HG02588 (cell line): ENCODE measurements around the gene HOXB1.
A peak's percentile ranks its signal among the peaks of the same experiment; 100 is the strongest.
"Not testable (repeated sequence)": the region's sequence is repeated elsewhere in the genome, so short reads cannot be mapped to it uniquely, and the experiment has no call there.

ENCODE experiments used
- ATAC-seq: cut with Tn5 transposase; IDR thresholded peaks from one replicate; pipeline ENCODE4 v1.9.1; 2021; ENCODE audit warnings: mild to moderate bottlenecking, moderate library complexity; ENCODE audit not compliant: unreplicated experiment

HOXB1 gene

DNA sequence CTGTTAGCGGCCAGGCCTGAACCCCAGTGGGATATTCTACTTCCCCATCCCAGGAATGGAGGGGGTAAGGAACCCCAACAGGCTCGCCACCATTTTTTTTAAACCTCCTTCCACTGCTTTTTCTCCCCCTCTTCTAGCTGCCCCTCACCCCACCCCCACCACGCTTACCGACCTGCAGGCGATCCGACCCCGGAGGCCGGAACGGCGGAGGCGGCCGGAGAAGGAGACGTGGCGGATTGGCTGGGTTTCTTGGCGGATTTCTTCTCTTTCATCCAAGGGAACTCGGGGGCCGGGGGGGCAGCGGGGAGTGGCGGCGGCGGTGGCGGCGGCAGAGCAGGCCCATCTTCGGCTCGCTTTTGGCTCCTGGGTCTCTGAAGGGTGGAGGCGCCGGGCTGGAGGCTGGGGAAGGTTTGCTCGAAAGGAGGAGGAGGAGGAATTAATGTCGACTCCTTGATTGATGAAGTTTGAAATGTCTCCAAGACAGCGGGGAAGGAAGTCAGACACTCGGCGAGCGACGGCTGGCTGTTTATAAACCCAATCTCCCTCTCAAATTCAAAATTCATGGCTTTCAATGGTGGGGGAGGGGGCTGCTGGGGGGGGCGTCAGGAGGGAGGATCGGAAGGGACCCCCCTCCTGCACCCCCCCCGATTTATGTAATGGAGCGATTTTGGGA lies 13.7 kb upstream of the HOXB1 start:
- no peak for ATAC-seq

GRCh38 chr17:48543854-48544348 lies 13.1 kb upstream of the HOXB1 start:
- no peak for ATAC-seq

- peak; percentile 57 for ATAC-seq
These were observed 12.5 kb upstream of the HOXB1 start for GRCh38 chr17:48543107-48543853.

- ATAC-seq, result no peak
These were observed 11.9 kb upstream of the HOXB1 start for GRCh38 chr17:48542698-48543106.

DNA sequence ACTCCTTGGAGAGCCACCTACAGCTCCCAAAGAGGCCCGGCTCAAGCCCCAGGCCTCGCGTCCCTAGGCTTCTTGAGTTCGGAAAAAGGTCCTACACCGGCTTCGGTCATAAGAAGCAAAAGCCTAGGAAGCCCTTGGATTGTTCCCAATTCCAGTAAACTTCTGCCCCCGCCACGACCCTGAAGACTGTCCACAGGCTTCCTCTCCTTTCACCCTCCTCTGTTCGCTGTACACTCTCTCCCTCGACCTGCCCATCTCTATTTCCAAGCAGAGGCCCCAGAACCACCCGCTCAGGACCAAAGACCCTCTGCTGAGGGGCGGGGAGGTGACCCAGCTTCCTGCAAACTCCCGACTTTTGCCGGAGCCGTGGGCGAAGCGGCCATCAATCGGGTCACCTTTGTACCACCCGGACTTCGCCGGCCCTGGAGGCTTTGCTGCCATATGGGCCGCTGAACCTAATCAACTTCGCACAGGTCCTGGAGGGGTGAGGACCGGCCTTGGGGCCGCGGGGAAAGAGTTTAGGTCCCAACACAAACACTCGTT lies 11.4 kb upstream of the HOXB1 start:
- no peak for ATAC-seq

DNA sequence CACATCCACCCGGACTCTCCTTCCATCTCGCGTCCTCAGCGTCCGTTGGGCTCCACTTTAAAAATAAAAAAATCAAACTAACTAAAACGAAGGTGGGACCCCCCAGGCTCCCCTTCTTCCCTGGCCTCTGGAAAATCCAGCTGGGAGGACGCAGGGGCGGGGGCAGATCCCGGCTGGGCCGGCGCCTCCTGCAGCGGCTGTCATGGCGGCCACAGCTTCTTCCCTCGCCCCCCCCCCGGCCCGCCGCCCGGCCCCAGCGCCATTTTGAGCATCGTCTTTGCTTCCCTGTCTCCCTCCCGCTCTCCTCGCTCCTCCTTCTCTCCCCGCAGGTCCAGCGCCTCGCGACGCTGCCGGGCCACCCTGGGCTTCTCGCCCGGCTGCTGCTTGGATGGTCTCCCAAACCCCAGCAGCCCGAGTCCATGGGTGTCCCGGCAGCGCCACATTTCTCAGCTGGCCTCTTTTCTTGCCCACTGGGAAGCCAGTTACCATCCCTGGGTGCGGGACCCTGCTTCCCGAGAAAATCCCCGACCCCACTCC lies 10.8 kb upstream of the HOXB1 start:
- ATAC-seq, result no peak

DNA sequence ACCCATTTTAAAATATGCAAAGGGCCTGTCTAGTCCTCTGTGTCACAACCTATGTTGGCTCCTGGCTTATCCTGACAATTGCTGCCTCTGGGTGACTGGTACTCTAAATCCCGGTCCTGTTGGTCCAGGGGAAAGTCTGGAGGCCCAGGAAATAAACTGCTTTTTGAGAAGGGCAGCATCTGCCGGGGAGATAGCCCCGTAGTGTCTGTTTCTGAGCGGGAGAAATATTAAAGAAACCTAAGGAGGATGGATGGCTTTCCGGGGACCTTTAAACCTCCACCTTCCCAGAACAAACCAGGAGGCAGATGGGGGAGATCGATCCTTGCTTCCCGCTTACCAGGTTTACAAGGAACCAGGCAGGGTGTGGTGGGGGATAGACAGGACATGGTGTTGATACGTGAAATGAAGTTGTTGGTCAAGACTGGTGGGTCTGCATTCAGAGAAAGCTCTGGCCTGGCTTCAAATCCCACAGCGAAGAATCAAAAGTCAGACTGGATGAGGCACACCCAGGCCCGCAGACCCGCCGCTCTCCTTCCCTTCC lies 10.3 kb upstream of the HOXB1 start:
- ATAC-seq, result no peak

DNA sequence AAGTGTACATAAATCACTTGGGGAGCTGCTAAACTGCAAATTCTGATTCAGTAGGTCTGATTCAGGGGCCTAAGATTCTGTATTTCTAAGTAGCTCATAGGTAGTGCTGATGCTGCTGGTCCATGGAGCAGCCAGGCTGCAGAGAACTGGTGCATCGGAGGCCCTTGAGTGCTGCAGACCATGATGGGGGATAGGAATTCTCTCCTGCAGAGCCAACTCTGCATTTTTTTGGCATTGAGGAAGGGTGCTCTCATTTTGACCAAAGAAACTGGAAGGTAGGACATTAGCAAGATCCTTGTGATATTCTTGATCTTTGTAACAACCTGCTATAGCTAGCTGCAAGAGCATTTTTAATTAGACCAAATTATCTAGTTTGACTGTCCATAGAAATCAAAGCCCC lies 9.4 kb upstream of the HOXB1 start:
- ATAC-seq, result no peak

DNA sequence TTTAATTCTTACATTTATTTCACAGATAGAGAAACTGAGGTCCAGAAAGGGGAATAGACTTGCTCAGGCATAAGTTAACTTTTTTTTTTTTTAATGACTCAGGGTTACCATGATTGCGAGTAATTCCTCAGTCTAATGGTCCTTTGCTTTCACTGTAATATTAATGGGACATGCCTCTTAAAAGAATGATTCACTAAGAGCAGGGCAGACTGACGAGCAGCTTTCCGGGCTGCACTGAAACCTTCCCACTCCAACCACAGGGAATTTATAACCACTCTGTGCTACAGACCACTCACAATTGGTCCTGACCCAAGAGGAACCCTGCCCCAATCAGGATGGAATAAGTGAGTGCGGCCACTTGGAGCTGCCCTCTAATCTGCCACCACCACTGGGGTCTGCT lies 8.4 kb upstream of the HOXB1 start:
- no peak for ATAC-seq

GRCh38 chr17:48537316-48537715 lies 6.5 kb upstream of the HOXB1 start:
- ATAC-seq, result no peak

DNA sequence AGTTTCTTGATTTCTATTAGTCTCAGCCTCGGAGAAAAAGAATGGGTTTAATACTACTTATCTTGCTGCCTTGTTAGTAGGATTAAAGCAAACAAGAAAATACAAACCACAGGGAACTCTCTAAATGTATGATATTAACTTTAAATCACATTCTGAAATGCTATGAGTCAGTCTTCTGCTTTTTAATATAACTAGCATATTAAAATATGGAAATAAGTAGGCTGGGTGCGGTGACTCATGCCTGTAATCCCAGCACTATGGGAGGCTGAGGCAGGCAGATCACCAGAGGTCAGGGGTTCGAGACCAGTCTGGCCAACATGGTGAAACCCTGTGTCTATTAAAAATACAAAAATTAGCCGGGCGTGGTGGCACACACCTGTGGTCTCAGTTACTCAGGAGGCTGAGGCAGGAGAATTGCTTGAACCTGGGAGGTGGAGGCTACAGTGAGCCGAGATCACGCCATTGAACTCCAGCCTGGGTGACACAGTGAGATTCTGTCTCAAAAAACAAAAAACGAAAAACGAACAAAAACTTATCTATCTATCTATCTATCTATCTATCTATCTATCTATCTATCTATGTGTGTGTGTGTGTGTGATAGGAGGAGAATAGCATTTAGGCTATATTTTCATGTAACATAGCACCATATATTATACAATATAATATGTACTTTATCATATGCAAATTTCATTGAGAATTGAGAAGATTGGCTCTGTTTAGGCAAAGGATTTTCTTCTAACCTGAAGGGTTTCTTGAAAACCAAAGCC lies 5.2 kb upstream of the HOXB1 start:
- not testable (repeated sequence) for ATAC-seq

DNA sequence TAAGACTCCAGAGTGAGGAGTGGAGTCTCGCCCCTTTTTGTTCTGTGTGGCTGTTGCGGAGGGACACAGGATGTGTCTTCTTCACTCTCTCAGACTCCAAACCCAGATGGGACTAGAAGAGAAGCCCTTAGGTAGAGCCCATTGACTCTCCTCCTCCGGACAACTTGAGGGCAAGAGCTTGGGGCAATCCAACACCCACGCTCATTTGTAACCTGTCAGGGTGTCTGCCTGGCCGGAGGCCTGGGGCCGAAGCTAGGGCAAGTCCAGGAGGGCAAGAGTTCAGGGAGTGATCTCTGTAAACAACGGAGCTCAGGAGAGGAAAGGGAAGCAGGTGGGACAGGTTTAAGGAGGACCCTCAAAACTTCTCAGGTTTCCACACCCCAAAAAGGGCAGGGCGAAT lies 1.4 kb upstream of the HOXB1 start:
- no peak for ATAC-seq

DNA sequence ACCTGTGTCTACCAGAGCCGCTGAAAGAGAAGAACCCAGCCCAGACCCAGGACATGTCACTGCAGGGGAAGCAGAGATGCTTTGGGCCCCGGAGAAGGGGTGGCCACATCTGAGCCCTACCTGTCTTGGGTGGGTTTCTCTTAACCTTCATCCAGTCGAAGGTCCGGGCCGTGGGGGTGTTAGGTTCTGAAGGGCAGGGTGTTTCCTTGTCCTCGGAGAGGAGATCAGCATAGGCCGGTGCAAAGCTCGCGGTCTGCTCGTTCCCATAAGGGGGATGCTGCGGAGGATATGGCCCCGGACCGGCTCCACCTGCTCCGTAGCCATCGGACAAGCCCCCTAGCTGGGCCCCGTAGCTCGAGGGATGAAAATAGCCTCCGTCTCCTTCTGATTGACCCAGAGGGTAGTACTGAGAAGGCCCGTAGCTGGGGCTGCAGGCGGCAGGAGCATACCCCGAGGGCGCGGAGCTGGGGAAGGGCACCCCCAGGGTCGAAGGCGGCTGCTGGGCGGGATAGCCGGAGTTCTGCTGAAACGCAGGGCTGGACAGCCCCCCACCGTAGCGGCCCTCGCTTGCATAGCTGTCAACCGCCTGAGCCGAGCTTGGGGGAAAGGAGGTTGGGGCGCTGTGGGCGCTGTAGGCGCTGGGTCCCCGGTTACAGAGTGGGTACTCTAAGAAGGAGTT lies 464 bp downstream of the HOXB1 start:
- ATAC-seq, result no peak

- no peak for ATAC-seq
These were observed 1.2 kb downstream of the HOXB1 start for GRCh38 chr17:48529683-48530009.

DNA sequence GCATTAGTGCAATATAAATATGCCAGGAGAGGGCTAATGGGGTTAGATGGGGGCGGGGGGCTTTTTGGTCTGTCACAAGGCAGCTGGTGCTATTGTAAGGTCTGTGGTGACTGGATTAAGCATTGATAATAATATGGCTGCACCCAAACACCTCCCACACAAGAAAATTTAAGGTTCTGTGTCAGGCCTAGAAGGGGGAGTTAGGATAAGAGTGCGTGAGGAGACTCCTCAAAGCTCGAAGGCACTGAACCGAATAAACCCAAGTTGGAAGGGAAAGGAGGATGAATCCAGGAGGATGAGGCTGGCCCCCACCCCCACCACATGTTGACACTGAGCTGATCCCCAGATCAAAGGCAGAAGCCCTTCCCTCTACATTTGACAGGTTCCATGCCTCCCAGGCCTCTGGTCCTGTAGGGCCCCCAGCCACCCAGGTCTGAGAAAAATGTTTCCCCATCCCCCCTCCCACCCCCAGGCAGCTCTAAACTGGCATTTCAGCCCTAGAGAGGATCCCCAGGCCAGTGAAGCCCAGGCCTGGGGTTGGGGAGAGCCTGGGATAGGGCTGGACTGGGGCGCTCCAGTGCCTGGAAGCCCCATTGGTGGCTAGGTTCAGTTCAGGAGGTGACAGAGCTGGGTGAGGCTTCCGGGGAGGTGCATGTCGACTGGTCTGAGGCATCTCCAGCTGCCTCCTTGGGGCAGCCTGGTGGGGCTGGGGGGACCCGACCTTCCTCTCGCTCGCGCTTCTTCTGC lies 1.7 kb downstream of the HOXB1 start:
- no peak for ATAC-seq

DNA sequence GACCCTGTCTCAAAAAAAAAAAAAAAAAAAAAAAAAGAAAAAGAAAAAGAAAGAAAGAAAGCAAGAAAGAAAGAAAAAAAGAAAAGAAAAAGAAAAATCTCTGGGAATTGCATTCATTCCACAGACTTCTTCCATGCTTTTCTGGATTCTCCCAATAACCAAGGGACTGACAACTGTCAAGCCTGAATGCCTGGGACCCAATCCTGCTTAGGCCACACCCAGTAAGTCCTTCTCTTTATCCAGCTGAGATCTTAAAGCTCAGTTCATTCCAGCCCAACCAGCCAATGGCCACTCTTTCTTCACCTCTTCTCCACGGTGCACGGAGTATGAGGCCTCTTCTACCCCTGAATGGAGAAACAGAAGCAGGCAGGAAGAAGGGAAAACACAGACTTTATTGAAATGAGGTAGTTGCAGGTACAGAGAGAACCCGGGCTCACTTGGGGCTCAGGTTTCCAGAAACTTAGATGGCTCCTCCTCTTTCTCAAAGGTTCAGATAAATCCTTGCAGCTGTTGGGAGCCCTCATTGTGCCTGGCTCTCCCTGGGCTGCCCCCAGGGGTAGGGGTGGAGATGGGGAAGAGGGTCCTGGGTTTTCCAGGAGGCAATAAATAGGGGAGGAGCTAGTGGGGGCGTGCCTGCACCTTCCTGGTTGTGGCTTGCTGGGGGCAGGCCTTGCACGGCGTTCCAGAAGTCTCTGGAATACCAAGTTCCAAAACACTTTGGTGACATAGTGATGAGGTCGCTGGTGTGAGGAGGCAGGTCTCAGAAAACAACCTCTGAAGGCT lies 2.5 kb downstream of the HOXB1 start:
- no peak for ATAC-seq

DNA sequence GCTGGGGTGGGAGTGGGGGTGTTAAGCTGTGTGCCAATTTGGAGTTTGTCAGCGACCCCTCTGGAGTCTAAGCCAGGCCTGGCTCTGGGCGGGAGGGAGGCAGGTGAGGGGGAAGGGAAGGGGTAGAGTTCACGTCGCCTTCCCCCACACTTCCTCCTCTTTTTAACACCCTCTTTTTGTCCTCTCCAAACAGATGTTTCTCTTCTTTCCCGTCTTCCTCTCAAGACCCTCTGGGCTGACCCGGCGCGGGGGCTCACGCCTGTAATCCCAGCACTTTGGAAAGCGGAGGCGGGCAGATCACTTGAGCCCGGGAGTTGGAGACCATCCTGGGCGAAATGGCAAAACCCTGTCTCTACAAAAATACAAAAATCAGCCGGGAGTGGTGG lies 3.3 kb downstream of the HOXB1 start:
- no peak for ATAC-seq

- ATAC-seq, result no peak
These were observed 3.9 kb downstream of the HOXB1 start for GRCh38 chr17:48526608-48527546.
